Activated CD4-positive, alpha-beta memory T cell treated with anti-CD3 and anti-CD28 coated beads for 36 hours (primary cell): ENCODE measurements around the gene NELFB. TPM values are rescaled to one million over a fixed set of nuclear protein-coding genes. Genes with fewer than 3 reads are reported as not detected.

ENCODE experiments used
- CTCF ChIA-PET: fragments of 350-600 bp; sonication (Branson Sonifier 250); formaldehyde crosslinking; loops from one replicate; lab custom pipeline; 2021; ENCODE audit warnings: antibody characterized with exemption, inconsistent platforms; lab: Charles Lee
- POLR2A ChIA-PET: fragments of 350-600 bp; sonication (Branson Sonifier 250); formaldehyde crosslinking; loops from one replicate; lab custom pipeline; 2021; ENCODE audit warnings: antibody characterized with exemption; lab: Charles Lee
- DNase-seq: peaks from one replicate; pipeline ENCODE4 v3.0.0-alpha.2; 2020
- H3K27ac Mint-ChIP-seq: one replicate; pipeline ENCODE4 v1.8.0; 2021; ENCODE audit warnings: mixed read lengths
- H3K27me3 Mint-ChIP-seq: one replicate; pipeline ENCODE4 v1.8.0; 2021; ENCODE audit warnings: mixed read lengths
- H3K36me3 Mint-ChIP-seq: one replicate; pipeline ENCODE4 v1.8.0; 2021; ENCODE audit warnings: mixed read lengths
- H3K4me1 Mint-ChIP-seq: one replicate; pipeline ENCODE4 v1.8.0; 2021; ENCODE audit warnings: low read depth, mixed read lengths
- H3K4me3 Mint-ChIP-seq: one replicate; pipeline ENCODE4 v1.8.0; 2021; ENCODE audit warnings: mild to moderate bottlenecking, mixed read lengths
- H3K9me3 Mint-ChIP-seq: one replicate; pipeline ENCODE4 v1.8.0; 2021; ENCODE audit warnings: mixed read lengths
- intact Hi-C: fragments of 100-400 bp; cut with micrococcal nuclease; formaldehyde crosslinking; loops from one replicate; pipeline ENCODE4 v1.15.1; 2023
- total RNA-seq, 2 experiments: library from RNA; stranded (reverse); gene quantifications; one replicate each; pipeline ENCODE4 v1.2.3, GENCODE V29; 2021

The NELFB gene
- total RNA-seq, 2 experiments from 2014 or later = 57.2 to 57.9 TPM

DNA sequence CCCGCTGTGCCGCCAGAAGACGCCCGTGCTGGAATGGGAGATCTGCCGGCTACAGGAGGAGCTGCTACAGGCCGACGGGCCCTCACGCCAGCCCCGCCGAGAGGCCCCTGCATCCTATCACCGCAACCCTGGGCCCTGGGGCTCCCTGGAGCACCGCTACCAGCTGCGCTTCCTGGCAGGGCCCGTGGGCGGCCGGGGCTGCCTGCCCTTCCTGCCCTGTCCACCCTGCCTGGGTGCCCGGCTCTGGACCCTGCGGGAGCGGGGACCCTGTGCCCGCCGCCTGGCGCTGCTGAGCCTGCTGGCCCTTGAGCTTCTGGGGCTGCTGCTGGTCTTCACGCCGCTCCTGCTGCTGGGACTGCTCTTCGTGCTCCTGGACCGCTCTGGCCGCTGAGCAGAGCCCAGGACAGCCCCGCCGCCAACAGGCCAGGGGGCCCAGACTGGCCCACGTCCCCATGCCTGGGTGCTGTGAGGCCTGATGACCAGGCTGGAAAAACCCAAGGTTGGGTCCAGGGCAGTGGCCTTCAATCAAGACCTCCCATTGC, 36.8 kb upstream of the NELFB start:
- ChIA-PET CTCF (no interaction called here), POLR2A (no interaction called here)
- intact Hi-C loops = no loop called here
- H3K9me3 Mint-ChIP-seq = no peaks in the 10 kb centered on the region
- H3K36me3 Mint-ChIP-seq = peaks cover 3% of the 10 kb centered on the region
- no peak overlapping the region for H3K4me3 Mint-ChIP-seq
- peaks cover 3% of the 10 kb centered on the region for H3K4me1 Mint-ChIP-seq
- no peaks in the 10 kb centered on the region for H3K27me3 Mint-ChIP-seq
- DNase-seq = no peak
- no peak overlapping the region for H3K27ac Mint-ChIP-seq

DNA sequence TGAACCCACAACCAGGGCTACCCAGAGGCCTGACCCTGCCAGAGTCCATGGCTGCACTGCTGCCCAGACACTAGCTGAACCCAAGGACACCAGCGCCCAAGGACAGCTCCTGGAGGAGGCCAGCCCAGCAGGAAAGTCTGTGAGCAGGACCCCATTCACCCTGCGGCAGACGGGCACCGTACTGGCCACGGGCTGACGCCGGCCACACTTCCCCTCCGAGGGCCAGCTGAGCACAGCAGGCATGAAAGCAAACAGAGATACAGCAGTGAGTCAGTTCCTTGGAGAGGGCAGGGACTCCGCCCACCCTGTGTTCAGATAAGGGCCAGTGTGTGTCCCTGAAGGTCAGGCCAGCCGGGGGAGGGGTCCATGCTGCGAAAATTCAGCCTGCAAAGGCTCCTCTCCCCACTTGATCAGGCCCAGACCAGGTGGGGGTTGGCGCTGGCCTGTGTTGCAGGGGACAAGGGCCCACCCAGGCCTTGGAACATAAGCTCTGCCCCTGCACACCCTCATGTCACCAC, 36.3 kb upstream of the NELFB start:
- Mint-ChIP-seq H3K4me3 (no peak overlapping the region), H3K27ac (no peak overlapping the region), H3K27me3 (no peaks in the 10 kb centered on the region), H3K36me3 (peaks cover 3% of the 10 kb centered on the region), H3K4me1 (peaks cover 3% of the 10 kb centered on the region), H3K9me3 (no peaks in the 10 kb centered on the region)
- POLR2A ChIA-PET = interaction anchor here (1.7 kb wide), 1 partner anchor 30 kb away, joined by 6 read pairs; the partner anchor contains the start of gene SSNA1
- CTCF ChIA-PET = no interaction called here
- DNase-seq = no peak
- intact Hi-C loops = no loop called here

DNA sequence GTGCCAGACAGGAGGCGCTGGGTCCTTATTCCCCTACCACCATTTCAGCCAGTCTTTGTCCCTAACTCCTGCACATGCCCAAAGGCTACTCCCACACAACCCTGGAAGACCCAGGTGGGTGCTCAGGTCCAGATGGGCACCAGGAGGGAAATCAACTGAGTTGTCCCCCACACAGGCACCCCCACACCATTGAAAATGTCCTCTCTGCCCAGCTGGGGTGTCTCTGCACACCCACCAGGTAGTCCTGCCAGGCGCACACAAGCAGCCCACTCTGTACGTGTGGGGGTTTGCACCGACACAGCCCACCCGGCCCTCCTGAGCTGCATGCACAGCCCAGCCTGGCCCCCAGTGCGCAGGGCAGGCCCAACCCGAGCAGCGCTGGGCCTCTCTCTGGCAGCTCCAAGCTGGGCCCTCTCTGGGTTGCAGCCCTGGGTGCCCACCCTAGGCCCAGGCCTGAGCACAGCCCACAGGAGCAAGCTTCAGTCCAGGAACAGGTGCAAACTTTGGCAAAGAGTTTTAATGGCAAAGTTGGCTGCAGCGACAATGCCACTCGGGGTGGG, 35.3 kb upstream of the NELFB start:
- POLR2A ChIA-PET = interaction anchor here (0.5 to 1.7 kb wide), 3 partner anchors 31 to 133 kb away, joined by 3 to 6 read pairs (median 4); partner anchors contain the start of gene SSNA1
- Mint-ChIP-seq H3K4me1 (peaks cover 3% of the 10 kb centered on the region), H3K27me3 (no peaks in the 10 kb centered on the region), H3K27ac (no peak overlapping the region), H3K4me3 (peak overlapping the region; percentile 16), H3K36me3 (peaks cover 3% of the 10 kb centered on the region), H3K9me3 (no peaks in the 10 kb centered on the region)
- intact Hi-C loops = loop anchor here (5.0 kb wide), 1 partner anchor 428 kb away; the partner anchor contains the start of gene TMEM141
- DNase-seq = no peak
- CTCF ChIA-PET = no interaction called here

DNA sequence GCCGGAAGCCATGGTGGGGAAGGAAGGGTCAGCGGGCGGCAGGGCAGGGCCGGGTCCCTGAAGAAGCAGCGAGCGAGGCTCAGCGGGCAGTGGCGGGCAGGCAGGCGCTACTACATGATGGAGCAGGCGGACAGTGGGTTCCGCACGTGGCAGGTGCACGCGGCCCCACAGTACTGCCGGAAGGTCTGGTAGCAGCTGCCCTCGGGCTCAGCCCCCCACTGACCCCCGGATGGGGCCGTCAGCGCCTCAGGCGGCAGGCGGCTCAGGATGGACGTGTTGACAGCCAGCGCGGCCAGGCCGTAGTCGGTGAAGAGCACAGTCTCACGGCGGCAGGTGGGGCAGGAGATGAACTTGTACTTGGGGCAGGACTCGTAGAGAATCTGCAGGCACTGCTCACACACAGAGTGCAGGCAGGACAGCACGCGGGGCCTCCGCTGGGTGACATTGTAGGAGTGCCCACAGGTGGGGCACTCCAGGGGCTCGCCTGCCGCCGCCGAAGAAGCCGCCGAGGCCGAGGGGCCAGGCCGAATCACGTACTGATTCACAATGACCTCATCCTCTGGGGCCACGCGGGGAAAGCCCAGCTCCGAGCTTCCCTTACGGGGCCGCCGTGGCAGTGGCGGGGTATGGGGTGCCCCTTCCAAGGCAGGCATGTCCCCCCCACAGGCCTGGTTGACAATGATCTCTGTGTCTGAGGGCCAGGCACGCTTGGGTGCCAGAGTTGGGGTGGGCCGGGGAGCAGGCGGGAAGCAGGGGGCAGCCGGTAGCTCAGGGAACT, 34.6 kb upstream of the NELFB start:
- Mint-ChIP-seq H3K36me3 (peaks cover 2% of the 10 kb centered on the region), H3K4me3 (peak overlapping the region; percentile 16), H3K27me3 (no peaks in the 10 kb centered on the region), H3K9me3 (no peaks in the 10 kb centered on the region), H3K4me1 (peaks cover 3% of the 10 kb centered on the region), H3K27ac (no peak overlapping the region)
- POLR2A ChIA-PET = interaction anchor here (0.5 to 1.7 kb wide), 3 partner anchors 32 to 134 kb away, joined by 3 to 6 read pairs (median 4); partner anchors contain the start of gene SSNA1
- intact Hi-C loops = loop anchor here (5.0 kb wide), 1 partner anchor 428 kb away; the partner anchor contains the start of gene TMEM141
- CTCF ChIA-PET = no interaction called here
- DNase-seq = no peak

DNA sequence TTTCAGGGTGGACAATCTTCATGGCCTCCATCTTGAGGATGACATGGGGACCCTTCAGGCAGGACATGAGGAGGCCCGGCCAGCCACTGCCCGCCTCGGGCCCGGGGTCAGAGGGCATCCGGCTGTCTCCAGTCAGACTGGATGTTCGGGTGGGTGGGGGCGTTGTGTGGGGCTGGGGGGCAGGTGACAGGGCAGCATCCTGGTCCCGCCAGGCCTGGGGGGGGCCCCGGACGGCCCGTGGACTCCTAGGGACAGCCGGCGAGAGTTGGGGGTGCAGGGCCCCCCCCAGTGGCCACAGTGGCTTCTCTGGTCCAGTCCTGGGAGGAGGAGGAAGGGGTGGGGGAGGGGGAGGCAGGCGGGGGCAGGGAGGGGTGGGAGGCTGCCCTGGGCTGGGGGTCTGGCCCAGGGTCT, 34.0 kb upstream of the NELFB start:
- intact Hi-C loops = loop anchor here (5.0 kb wide), 1 partner anchor 429 kb away; the partner anchor contains the start of gene TMEM141
- ChIA-PET POLR2A (interaction anchor here (1.2 kb wide), 1 partner anchor 93 kb away, joined by 4 read pairs; no protein-coding TSS in a partner anchor), CTCF (no interaction called here)
- DNase-seq = no peak
- no peak overlapping the region for H3K27ac Mint-ChIP-seq
- H3K9me3 Mint-ChIP-seq = no peaks in the 10 kb centered on the region
- H3K4me3 Mint-ChIP-seq = no peak overlapping the region
- no peaks in the 10 kb centered on the region for H3K27me3 Mint-ChIP-seq
- no peaks in the 10 kb centered on the region for H3K36me3 Mint-ChIP-seq
- peaks cover 3% of the 10 kb centered on the region for H3K4me1 Mint-ChIP-seq

DNA sequence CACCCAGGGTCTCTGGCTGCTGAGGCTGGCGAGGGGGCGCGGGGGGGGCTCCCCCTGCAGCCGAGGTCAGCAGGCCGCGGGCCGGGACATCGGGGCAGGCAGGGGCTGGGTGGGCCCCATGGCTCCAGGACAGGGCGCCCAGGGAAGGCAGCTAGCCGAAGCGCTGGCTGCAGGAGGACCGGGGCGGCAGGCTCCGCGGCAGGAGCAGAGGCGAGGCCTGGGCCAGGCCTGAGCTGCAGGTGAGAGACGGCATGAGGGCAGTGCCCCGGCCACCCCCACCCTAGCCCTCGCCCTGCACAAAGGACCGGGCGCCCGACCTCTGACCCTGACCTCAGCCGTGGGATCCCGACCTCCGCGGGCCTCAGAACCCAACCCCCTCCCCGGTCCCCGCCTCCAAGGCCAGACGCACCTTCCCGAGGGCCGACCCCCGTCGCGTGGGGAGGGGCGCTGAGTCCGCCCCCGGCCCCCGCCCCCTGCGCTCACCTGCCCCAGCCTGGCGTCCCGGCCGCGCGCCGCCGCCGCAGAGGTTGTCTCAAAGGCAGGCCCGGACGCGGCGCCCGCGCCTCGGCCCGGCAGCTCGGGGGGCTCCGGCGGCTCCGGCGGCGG, 33.5 kb upstream of the NELFB start:
- H3K36me3 Mint-ChIP-seq = no peaks in the 10 kb centered on the region
- no peak for DNase-seq
- POLR2A ChIA-PET = interaction anchor here (6.8 kb wide), 1 partner anchor 19 kb away, joined by 38 read pairs; the partner anchor contains the start of gene TUBB4B
- no peak overlapping the region for H3K4me3 Mint-ChIP-seq
- no peaks in the 10 kb centered on the region for H3K9me3 Mint-ChIP-seq
- H3K27me3 Mint-ChIP-seq = no peaks in the 10 kb centered on the region
- peaks cover 3% of the 10 kb centered on the region for H3K4me1 Mint-ChIP-seq
- CTCF ChIA-PET = interaction anchor here (1.9 to 3.7 kb wide), 2 partner anchors 18 to 32 kb away, joined by 9 to 22 read pairs; partner anchors contain the start of genes SSNA1 and TUBB4B
- intact Hi-C loops = loop anchor here (2.0 to 5.0 kb wide), 2 partner anchors 93 to 429 kb away; partner anchors contain the start of gene TMEM141
- H3K27ac Mint-ChIP-seq = no peak overlapping the region

DNA sequence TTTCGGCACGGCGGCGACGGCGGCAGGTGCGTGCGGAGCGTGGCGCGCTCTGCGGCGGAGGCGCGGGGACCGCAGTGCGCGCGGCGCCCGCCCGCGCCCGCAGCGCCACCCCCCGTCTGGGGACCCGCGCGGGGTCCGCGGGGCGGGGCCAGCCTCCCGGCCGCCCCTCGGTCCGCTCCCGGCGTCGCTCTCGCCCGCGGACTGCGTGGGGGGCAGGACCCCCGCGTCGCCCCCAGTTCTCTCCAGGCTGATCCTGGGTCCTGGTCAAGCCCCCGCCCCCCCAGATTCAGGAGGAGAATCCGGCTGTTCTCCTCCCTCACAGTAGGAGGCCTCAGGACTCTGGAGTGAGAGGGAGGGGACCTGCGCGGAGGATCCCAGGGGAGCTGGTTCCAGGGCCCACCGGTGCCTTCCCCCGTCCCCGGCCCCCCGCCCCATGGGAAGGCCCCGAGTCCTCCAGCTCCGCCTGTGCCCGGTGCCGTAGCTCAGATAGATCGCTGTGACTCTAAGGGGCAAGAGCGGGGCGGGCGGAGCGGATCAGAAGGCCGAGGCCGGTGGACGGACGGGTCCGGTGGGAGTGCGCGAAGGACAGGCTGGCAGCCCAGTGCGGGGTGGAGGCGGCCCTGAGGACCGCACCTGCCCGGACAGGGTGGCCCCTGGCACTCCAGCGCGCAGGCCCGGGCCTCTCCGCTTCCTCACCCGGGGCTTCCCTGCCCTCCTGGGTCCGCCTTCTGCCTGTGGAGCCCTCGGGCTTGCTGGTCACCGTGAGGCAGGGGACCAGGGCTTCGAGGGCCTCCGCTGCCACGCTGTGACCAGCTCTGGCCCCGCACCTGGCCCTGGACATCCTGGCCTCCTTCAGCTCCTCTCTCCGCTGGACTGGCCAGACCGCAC, 32.7 kb upstream of the NELFB start, which contains the start of gene RNF208:
RNF208 (minus strand) TSS at position 51 of the 888 bp plus-strand sequence. CDS start 1,028 bp downstream, outside the sequence.
- POLR2A ChIA-PET = interaction anchor here (0.5 to 6.8 kb wide), 12 partner anchors 17 to 136 kb away, joined by 3 to 38 read pairs (median 6); partner anchors contain the start of genes ANAPC2, MAN1B1, SSNA1 and TPRN
- peaks cover 3% of the 10 kb centered on the region for H3K4me1 Mint-ChIP-seq
- H3K36me3 Mint-ChIP-seq = no peaks in the 10 kb centered on the region
- H3K4me3 Mint-ChIP-seq = peak within 1 kb of the TSS; percentile 73
- CTCF ChIA-PET = interaction anchor here (0.9 to 6.6 kb wide), 8 partner anchors 14 to 127 kb away, joined by 3 to 54 read pairs (median 8); partner anchors contain the start of genes SSNA1 and TUBB4B
- intact Hi-C loops = loop anchor here (1.0 to 5.0 kb wide), 9 partner anchors 17 to 739 kb away; partner anchors contain the start of genes ANAPC2, MAN1B1, NDOR1 and SEC16A
- DNase-seq = no peak
- no peaks in the 10 kb centered on the region for H3K27me3 Mint-ChIP-seq
- H3K27ac Mint-ChIP-seq = peak within 1 kb of the TSS; percentile 58
- no peaks in the 10 kb centered on the region for H3K9me3 Mint-ChIP-seq

DNA sequence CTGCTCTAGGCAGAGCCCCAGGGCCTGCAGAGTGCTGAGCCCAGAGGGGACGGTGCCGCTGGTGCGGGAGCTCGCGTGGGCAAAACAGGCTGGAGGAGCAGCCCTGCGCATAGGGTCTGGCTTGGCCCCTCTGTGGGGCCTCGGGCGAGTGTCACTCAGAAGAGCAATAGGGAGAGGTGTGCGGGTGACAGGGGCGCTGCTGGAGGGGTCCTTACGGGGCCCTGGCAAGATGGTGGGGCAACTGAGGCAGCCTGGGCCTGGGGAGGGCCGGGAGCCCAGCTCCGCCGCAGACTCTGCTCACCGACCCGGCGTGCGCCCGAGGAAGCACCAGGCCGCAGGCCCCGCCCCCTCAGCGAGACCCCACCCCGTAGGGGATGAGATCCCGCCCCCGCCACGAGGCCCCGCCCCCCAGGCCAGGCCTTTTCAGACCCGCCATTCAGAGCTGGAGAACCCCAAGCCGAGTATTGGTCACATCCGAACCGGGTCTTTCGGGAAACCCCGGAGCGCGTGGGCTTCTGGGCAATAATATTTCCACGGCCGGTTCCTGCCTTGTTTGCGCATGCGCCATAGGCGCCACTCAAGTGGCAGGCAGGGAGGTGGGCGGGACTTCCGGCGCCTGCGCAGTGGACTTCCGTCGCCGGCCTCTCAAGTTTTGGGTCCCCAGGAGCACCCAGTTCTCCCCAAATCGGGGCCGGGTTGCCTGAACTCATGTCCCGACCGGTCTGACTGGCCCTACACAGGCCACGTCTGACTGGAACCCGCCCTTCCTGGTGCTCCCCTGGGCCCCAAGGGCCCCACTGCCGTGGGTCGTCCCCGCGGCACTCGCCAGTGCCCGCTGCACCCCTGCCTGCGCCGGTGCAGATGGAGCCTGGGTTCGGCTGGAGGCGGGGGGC, 31.8 kb upstream of the NELFB start:
- Mint-ChIP-seq H3K27ac (peak overlapping the region; percentile 58), H3K36me3 (no peaks in the 10 kb centered on the region), H3K4me3 (peak overlapping the region; percentile 73), H3K27me3 (peaks cover 2% of the 10 kb centered on the region), H3K4me1 (peaks cover 5% of the 10 kb centered on the region), H3K9me3 (no peaks in the 10 kb centered on the region)
- ChIA-PET CTCF (interaction anchor here (0.9 to 6.6 kb wide), 10 partner anchors 13 to 128 kb away, joined by 3 to 54 read pairs (median 6); partner anchors contain the start of genes SSNA1 and TUBB4B), POLR2A (interaction anchor here (0.5 to 6.8 kb wide), 13 partner anchors 17 to 137 kb away, joined by 3 to 38 read pairs (median 6); partner anchors contain the start of genes ANAPC2, MAN1B1, SSNA1 and TPRN)
- peak; percentile 99 for DNase-seq
- intact Hi-C loops = loop anchor here (1.0 to 5.0 kb wide), 9 partner anchors 17 to 740 kb away; partner anchors contain the start of genes ANAPC2, MAN1B1, NDOR1 and SEC16A

DNA sequence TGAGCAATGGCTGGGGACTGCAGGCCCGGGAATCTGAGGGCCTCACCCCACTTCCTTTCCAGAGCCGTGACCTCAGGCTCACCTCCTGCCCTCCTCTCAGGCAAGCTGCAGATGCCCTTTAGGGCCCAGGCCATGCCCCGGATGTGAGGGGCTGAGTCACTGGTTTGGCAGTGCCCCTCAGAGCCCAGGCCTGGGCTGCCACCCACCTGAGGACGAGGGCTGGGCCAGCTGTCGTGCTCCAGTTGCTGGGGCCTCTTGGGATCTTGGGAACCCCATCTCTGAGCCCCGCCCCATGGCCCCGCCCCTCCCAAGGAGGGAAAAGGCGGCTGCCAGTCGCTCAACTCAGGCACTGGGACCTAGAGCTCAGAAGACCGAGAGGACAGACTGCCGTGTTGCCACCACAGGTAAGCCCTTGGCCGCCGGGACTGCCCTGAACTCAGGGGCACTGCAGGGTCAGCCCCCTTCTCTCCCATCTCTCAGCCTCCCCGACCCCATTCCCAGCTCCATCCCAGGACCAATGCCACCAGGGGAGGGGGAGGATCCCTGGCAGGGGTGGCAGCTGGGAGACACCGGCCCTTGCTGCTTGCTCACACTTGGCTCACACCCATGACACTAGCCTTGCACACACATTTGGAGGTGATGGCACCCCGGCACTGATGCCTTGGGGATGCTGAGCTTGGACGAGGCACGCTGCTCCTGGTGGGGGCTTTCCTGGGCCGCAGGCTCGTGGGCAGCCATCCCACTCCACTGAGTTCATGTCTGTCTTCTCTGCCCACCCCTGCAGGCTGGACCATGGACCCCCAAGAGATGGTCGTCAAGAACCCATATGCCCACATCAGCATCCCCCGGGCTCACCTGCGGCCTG, 30.1 kb upstream of the NELFB start, which contains the start of gene CYSRT1:
CYSRT1 (plus strand) TSS at position 345 of the 865 bp plus-strand sequence; CDS start at position 793, 448 bp downstream.
- H3K36me3 Mint-ChIP-seq = no peaks in the 10 kb centered on the region
- CTCF ChIA-PET = interaction anchor here (0.9 to 6.6 kb wide), 6 partner anchors 11 to 195 kb away, joined by 3 to 54 read pairs (median 10); partner anchors contain the start of gene TUBB4B
- H3K4me3 Mint-ChIP-seq = peak within 1 kb of the TSS; percentile 73
- DNase-seq = peak; percentile 61
- POLR2A ChIA-PET = interaction anchor here (0.6 to 6.8 kb wide), 4 partner anchors 16 to 37 kb away, joined by 3 to 38 read pairs (median 3); partner anchors contain the start of genes SSNA1, TPRN and TUBB4B
- intact Hi-C loops = loop anchor here (5.0 kb wide), 1 partner anchor 433 kb away; the partner anchor contains the start of gene TMEM141
- H3K27ac Mint-ChIP-seq = peak within 1 kb of the TSS; percentile 56
- no peaks in the 10 kb centered on the region for H3K9me3 Mint-ChIP-seq
- peaks cover 5% of the 10 kb centered on the region for H3K4me1 Mint-ChIP-seq
- peaks cover 2% of the 10 kb centered on the region for H3K27me3 Mint-ChIP-seq
